GM06990 (cell line): ENCODE results near the gene AMDHD1.

ENCODE experiments used
- DNase-seq: peaks from one replicate; pipeline ENCODE4 v3.0.0-alpha.2; 2011; ENCODE audit not compliant: insufficient read length; ENCODE audit errors: extremely low read depth
- H3K27me3 ChIP-seq: replicated peaks from 2 replicates; pipeline ENCODE4 v1.6.0; 2011; ENCODE audit warnings: low read length; ENCODE audit not compliant: control insufficient read depth, insufficient read depth
- H3K36me3 ChIP-seq: 2 replicates; pipeline ENCODE4 v1.5.1; 2011; ENCODE audit warnings: low read length; ENCODE audit not compliant: control insufficient read depth, insufficient read depth
- H3K4me3 ChIP-seq: replicated peaks from 2 replicates; pipeline ENCODE4 v1.5.1; 2011; ENCODE audit warnings: low read depth, mild to moderate bottlenecking, control low read depth, low read length
- CTCF ChIP-seq: IDR thresholded peaks from 2 replicates; pipeline ENCODE4 v1.5.1; 2011; ENCODE audit warnings: low read length, control low read depth, mild to moderate bottlenecking, inconsistent platforms; ENCODE audit not compliant: insufficient read depth, poor library complexity, severe bottlenecking

The AMDHD1 gene

GRCh38 chr12:95974358-95974757 is 31.2 kb downstream of the AMDHD1 start:
- Histone ChIP-seq H3K36me3 (no peaks in the 10 kb centered on the region), H3K27me3 (no peaks in the 10 kb centered on the region; the same call in 1 of the 2 replicates), H3K4me3 (no peak overlapping the region)
- no peak for DNase-seq
- no peak for TF ChIP-seq CTCF

- Histone ChIP-seq H3K4me3 (no peak overlapping the region), H3K27me3 (no peaks in the 10 kb centered on the region; the same call in 1 of the 2 replicates), H3K36me3 (no peaks in the 10 kb centered on the region)
- no peak for TF ChIP-seq CTCF
- DNase-seq = no peak
Measured at GRCh38 chr12:95975491-95975890, 32.4 kb downstream of the AMDHD1 start.

GRCh38 chr12:95976416-95976832 is 33.3 kb downstream of the AMDHD1 start:
- H3K4me3 ChIP-seq = no peak overlapping the region
- no peak for TF ChIP-seq CTCF
- H3K36me3 ChIP-seq = no peaks in the 10 kb centered on the region
- H3K27me3 ChIP-seq = no peaks in the 10 kb centered on the region; the same call in 1 of the 2 replicates
- DNase-seq = no peak

GRCh38 chr12:95977764-95978305 is 34.7 kb downstream of the AMDHD1 start:
- Histone ChIP-seq H3K36me3 (no peaks in the 10 kb centered on the region), H3K4me3 (no peak overlapping the region), H3K27me3 (no peaks in the 10 kb centered on the region; the same call in 1 of the 2 replicates)
- TF ChIP-seq CTCF = no peak
- DNase-seq = no peak

- Histone ChIP-seq H3K4me3 (no peak overlapping the region), H3K36me3 (no peaks in the 10 kb centered on the region), H3K27me3 (no peaks in the 10 kb centered on the region; the same call in 1 of the 2 replicates)
- DNase-seq = no peak
- no peak for TF ChIP-seq CTCF
Measured at GRCh38 chr12:95978351-95978750, 35.2 kb downstream of the AMDHD1 start.

GRCh38 chr12:95978774-95979173 is 35.6 kb downstream of the AMDHD1 start:
- no peak for TF ChIP-seq CTCF
- Histone ChIP-seq H3K27me3 (no peaks in the 10 kb centered on the region; the same call in 1 of the 2 replicates), H3K36me3 (no peaks in the 10 kb centered on the region), H3K4me3 (no peak overlapping the region)
- DNase-seq = no peak
